ENCODE measurements around the gene CDH4. TPM values are rescaled to one million over a fixed set of nuclear protein-coding genes. Genes with fewer than 3 reads are reported as not detected.
A peak's percentile ranks its signal among the peaks of the same experiment; 100 is the strongest.

The CDH4 gene
- total RNA-seq, 1 donor from 2014 or later: 3.2 TPM

GRCh38 chr20:61643656-61644377 lies 391.8 kb downstream of the CDH4 start:
- DNase-seq (ENCODE audit: low read depth): no peak
- Histone ChIP-seq H3K79me2 (ENCODE audit: insufficient read depth, low read length) (no peaks in the 10 kb centered on the region), H3K4me2 (ENCODE audit: low read length) (no peak overlapping the region), H3K4me3 (ENCODE audit: insufficient read depth, low read depth, low read length) (no peak overlapping the region), H4K20me1 (ENCODE audit: insufficient read depth, low read length) (no peaks in the 10 kb centered on the region), H3K4me1 (ENCODE audit: insufficient read depth, low read length) (peaks cover 20% of the 10 kb centered on the region), H3K27me3 (ENCODE audit: insufficient read depth, low read length) (no peaks in the 10 kb centered on the region), H3K9ac (ENCODE audit: low read length) (no peak overlapping the region), H3K9me3 (ENCODE audit: insufficient read depth, low read depth, low read length) (no peaks in the 10 kb centered on the region), H2AFZ (ENCODE audit: low read depth, low read length) (no peak overlapping the region), H3K36me3 (ENCODE audit: insufficient read depth, low read length) (no peaks in the 10 kb centered on the region), H3K27ac (ENCODE audit: low read depth, low read length) (no peak overlapping the region)
- peaks cover 7% of the 10 kb centered on the region for H3K4me1 Mint-ChIP-seq (ENCODE audit: low read depth, unreplicated experiment)
- peaks cover 1% of the 10 kb centered on the region for H3K36me3 Mint-ChIP-seq (ENCODE audit: low read depth, unreplicated experiment)
- peaks cover 8% of the 10 kb centered on the region for H3K9me3 Mint-ChIP-seq (ENCODE audit: unreplicated experiment)
- no peak for TF ChIP-seq EZH2 (IDR thresholded peaks at IDR 0.05; ENCODE audit: insufficient read depth, low read length)
- TF ChIP-seq CTCF (IDR thresholded peaks at IDR 0.05; ENCODE audit: insufficient read depth, low read depth, low read length): no peak
- peak overlapping the region; percentile 18 for H3K27ac Mint-ChIP-seq (ENCODE audit: unreplicated experiment)
- no peak overlapping the region for H3K4me3 Mint-ChIP-seq (ENCODE audit: unreplicated experiment)
- H3K27me3 Mint-ChIP-seq (ENCODE audit: low read depth, unreplicated experiment): peaks cover 39% of the 10 kb centered on the region
- no peak for FAIRE-seq

- TF ChIP-seq CTCF (IDR thresholded peaks at IDR 0.05; ENCODE audit: insufficient read depth, low read depth, low read length): no peak
- no peak for TF ChIP-seq EZH2 (IDR thresholded peaks at IDR 0.05; ENCODE audit: insufficient read depth, low read length)
- DNase-seq (ENCODE audit: low read depth): no peak
- no peaks in the 10 kb centered on the region for H3K9me3 ChIP-seq (ENCODE audit: insufficient read depth, low read depth, low read length)
- H3K27me3 ChIP-seq (ENCODE audit: insufficient read depth, low read length): no peaks in the 10 kb centered on the region
- peaks cover 8% of the 10 kb centered on the region for H3K9me3 Mint-ChIP-seq (ENCODE audit: unreplicated experiment)
- peaks cover 7% of the 10 kb centered on the region for H3K4me1 Mint-ChIP-seq (ENCODE audit: low read depth, unreplicated experiment)
- no peak overlapping the region for H3K27ac ChIP-seq (ENCODE audit: low read depth, low read length)
- FAIRE-seq: no peak
- peaks cover 13% of the 10 kb centered on the region for H3K4me1 ChIP-seq (ENCODE audit: insufficient read depth, low read length)
- H4K20me1 ChIP-seq (ENCODE audit: insufficient read depth, low read length): no peaks in the 10 kb centered on the region
- no peak overlapping the region for H3K27ac Mint-ChIP-seq (ENCODE audit: unreplicated experiment)
- H3K27me3 Mint-ChIP-seq (ENCODE audit: low read depth, unreplicated experiment): peaks cover 43% of the 10 kb centered on the region
- no peak overlapping the region for H3K4me2 ChIP-seq (ENCODE audit: low read length)
- peaks cover 1% of the 10 kb centered on the region for H3K36me3 Mint-ChIP-seq (ENCODE audit: low read depth, unreplicated experiment)
- no peaks in the 10 kb centered on the region for H3K79me2 ChIP-seq (ENCODE audit: insufficient read depth, low read length)
- no peak overlapping the region for H3K4me3 ChIP-seq (ENCODE audit: insufficient read depth, low read depth, low read length)
- H3K36me3 ChIP-seq (ENCODE audit: insufficient read depth, low read length): no peaks in the 10 kb centered on the region
- H2AFZ ChIP-seq (ENCODE audit: low read depth, low read length): no peak overlapping the region
- H3K4me3 Mint-ChIP-seq (ENCODE audit: unreplicated experiment): no peak overlapping the region
- H3K9ac ChIP-seq (ENCODE audit: low read length): no peak overlapping the region
Observed at GRCh38 chr20:61644378-61645076, 392.5 kb downstream of the CDH4 start.

GRCh38 chr20:61645732-61646131 lies 393.7 kb downstream of the CDH4 start:
- peaks cover 8% of the 10 kb centered on the region for H3K9me3 Mint-ChIP-seq (ENCODE audit: unreplicated experiment)
- H3K4me1 Mint-ChIP-seq (ENCODE audit: low read depth, unreplicated experiment): peaks cover 2% of the 10 kb centered on the region
- Histone ChIP-seq H3K79me2 (ENCODE audit: insufficient read depth, low read length) (no peaks in the 10 kb centered on the region), H3K4me2 (ENCODE audit: low read length) (no peak overlapping the region), H3K9ac (ENCODE audit: low read length) (no peak overlapping the region), H3K4me3 (ENCODE audit: insufficient read depth, low read depth, low read length) (no peak overlapping the region), H3K4me1 (ENCODE audit: insufficient read depth, low read length) (peaks cover 1% of the 10 kb centered on the region), H3K27ac (ENCODE audit: low read depth, low read length) (no peak overlapping the region), H3K27me3 (ENCODE audit: insufficient read depth, low read length) (no peaks in the 10 kb centered on the region), H4K20me1 (ENCODE audit: insufficient read depth, low read length) (no peaks in the 10 kb centered on the region), H3K36me3 (ENCODE audit: insufficient read depth, low read length) (no peaks in the 10 kb centered on the region), H3K9me3 (ENCODE audit: insufficient read depth, low read depth, low read length) (no peaks in the 10 kb centered on the region), H2AFZ (ENCODE audit: low read depth, low read length) (no peak overlapping the region)
- peaks cover 1% of the 10 kb centered on the region for H3K36me3 Mint-ChIP-seq (ENCODE audit: low read depth, unreplicated experiment)
- no peak overlapping the region for H3K4me3 Mint-ChIP-seq (ENCODE audit: unreplicated experiment)
- DNase-seq (ENCODE audit: low read depth) (no peak), FAIRE-seq (no peak)
- H3K27me3 Mint-ChIP-seq (ENCODE audit: low read depth, unreplicated experiment): peaks cover 53% of the 10 kb centered on the region
- TF ChIP-seq EZH2 (IDR thresholded peaks at IDR 0.05; ENCODE audit: insufficient read depth, low read length): no peak
- TF ChIP-seq CTCF (IDR thresholded peaks at IDR 0.05; ENCODE audit: insufficient read depth, low read depth, low read length): no peak
- no peak overlapping the region for H3K27ac Mint-ChIP-seq (ENCODE audit: unreplicated experiment)

Data from astrocyte (in vitro differentiated cells and primary cell).